Measurements from ENCODE around the gene RAD52. TPM values are rescaled to one million over a fixed set of nuclear protein-coding genes. Genes with fewer than 3 reads are reported as not detected.

The RAD52 gene
- total and polyA plus RNA-seq, 4 donors: 3.7 to 14.2 (median 6.7) TPM

GRCh38 chr12:944211-944610 lies 5.3 kb downstream of the RAD52 start (continued):
- TF ChIP-seq REST (IDR thresholded peaks at IDR 0.05): no peak

- no peak for DNase-seq (ENCODE audit: low spot score)
- no peak overlapping the region for H3K9ac ChIP-seq (ENCODE audit: low read depth in 1 of 2, low read length in 2 of 2)
- H3K4me3 ChIP-seq (ENCODE audit: low read depth in 1 of 3, low read length in 3 of 3): no peak overlapping the region
- H3K27me3 ChIP-seq (ENCODE audit: control insufficient read depth in 4 of 4, insufficient read depth in 4 of 4, low read length in 3 of 4): no peaks in the 10 kb centered on the region
- H3K4me1 ChIP-seq (ENCODE audit: control insufficient read depth in 4 of 4, insufficient read depth in 4 of 4, low read length in 3 of 4): peaks cover 0 to 2% (median under 1%) of the 10 kb centered on the region in 4 donors
- 96% methylated on average over 6 of the region's 6 CpGs for WGBS
- no peaks in the 10 kb centered on the region for H3K9me3 ChIP-seq (ENCODE audit: control insufficient read depth in 4 of 4, low read length in 3 of 4)
- no peak overlapping the region for H3K27ac ChIP-seq (ENCODE audit: low read depth in 1 of 2, low read length in 2 of 2)
- H3K36me3 ChIP-seq (ENCODE audit: control insufficient read depth in 4 of 4, insufficient read depth in 3 of 4, low read depth in 1 of 4, low read length in 3 of 4): peaks cover 0 to 2% (median 2%) of the 10 kb centered on the region in 4 donors
- TF ChIP-seq JUND (IDR thresholded peaks at IDR 0.05) (no peak), ZBTB33 (IDR thresholded peaks at IDR 0.05) (no peak), SP1 (IDR thresholded peaks at IDR 0.05) (no peak), NR2F2 (IDR thresholded peaks at IDR 0.05) (no peak), GABPA (IDR thresholded peaks at IDR 0.05 in 1 of 2, conservative IDR thresholded peaks at IDR 0.05 in 1 of 2) (no peak), CTCF (IDR thresholded peaks at IDR 0.05; ENCODE audit: low read depth, low read length, missing input control) (no peak), HNF4G (IDR thresholded peaks at IDR 0.05) (no peak), HNF4A (conservative IDR thresholded peaks at IDR 0.05) (no peak), FOXA1 (IDR thresholded peaks at IDR 0.05) (no peak), RAD21 (IDR thresholded peaks at IDR 0.05) (no peak), YY1 (IDR thresholded peaks at IDR 0.05) (no peak), REST (IDR thresholded peaks at IDR 0.05) (no peak), TAF1 (conservative IDR thresholded peaks at IDR 0.05) (no peak), RXRA (IDR thresholded peaks at IDR 0.05) (no peak), FOXA2 (IDR thresholded peaks at IDR 0.05) (no peak), MAX (IDR thresholded peaks at IDR 0.05) (no peak)
Observed at GRCh38 chr12:943051-943450, 6.4 kb downstream of the RAD52 start.

Data from liver (tissue), 9 donors.